GM11168 (cell line): ENCODE measurements around the gene GPR63.

Experiments used
- in situ Hi-C: fragments of 300-500 bp; cut with MboI; formaldehyde crosslinking; loops from one replicate; pipeline ENCODE4 v1.12.0; 2022; ENCODE audit warnings: low sequenced_read_pairs; ENCODE audit not compliant: unreplicated experiment

Gene GPR63

GRCh38 chr6:96766769-96767168, 70.5 kb downstream of the GPR63 start:
- in situ Hi-C loops, result no loop called here

- in situ Hi-C loops, result no loop called here
Observed at GRCh38 chr6:96762599-96762998, 74.7 kb downstream of the GPR63 start.

GRCh38 chr6:96761794-96762193, 75.5 kb downstream of the GPR63 start:
- in situ Hi-C loops, result no loop called here

GRCh38 chr6:96760153-96760687, 77.1 kb downstream of the GPR63 start:
- in situ Hi-C loops, result no loop called here

- in situ Hi-C loops, result no loop called here
Observed at GRCh38 chr6:96755096-96755495, 82.2 kb downstream of the GPR63 start.

- in situ Hi-C loops, result no loop called here
Observed at GRCh38 chr6:96749891-96750290, 87.4 kb downstream of the GPR63 start.
